ENCODE results near the gene GNAO1. TPM values are rescaled to one million over a fixed set of nuclear protein-coding genes. Genes with fewer than 3 reads are reported as not detected.
A peak's percentile ranks its signal among the peaks of the same experiment; 100 is the strongest.

The GNAO1 gene
- total and polyA plus RNA-seq, 2 of the 13 experiments (the other 11 are each of a cell fraction or from before 2014, with no cell fraction given), result not detected

DNA sequence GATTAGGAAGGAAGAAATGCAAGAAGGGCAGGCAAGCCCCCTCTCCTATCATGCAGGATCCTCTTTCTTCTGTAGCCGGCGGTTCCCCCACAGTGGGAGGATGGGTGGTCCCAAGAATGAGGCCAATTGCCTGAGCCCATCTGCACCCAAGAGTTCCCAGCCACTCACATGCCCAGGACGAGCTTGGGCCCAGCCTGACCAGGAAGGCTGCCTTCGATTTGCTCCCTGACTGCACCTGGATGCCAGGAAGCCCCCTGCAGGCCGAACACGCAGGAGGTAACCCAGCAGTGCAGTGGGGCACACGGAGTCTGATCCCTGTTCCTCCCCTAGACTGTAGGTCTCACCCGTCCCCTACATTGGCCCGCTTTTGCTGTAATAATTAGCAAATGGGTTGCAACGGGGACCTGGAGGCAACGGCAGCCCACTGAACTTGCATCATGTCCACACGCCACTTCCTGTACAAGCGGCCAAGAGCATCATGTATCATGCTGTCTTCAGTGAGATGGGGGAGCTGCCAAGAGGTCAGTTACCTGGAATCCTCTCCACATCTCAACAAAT is 166.6 kb downstream of the GNAO1 start (continued):
- TF ChIP-seq, protein P1, sequence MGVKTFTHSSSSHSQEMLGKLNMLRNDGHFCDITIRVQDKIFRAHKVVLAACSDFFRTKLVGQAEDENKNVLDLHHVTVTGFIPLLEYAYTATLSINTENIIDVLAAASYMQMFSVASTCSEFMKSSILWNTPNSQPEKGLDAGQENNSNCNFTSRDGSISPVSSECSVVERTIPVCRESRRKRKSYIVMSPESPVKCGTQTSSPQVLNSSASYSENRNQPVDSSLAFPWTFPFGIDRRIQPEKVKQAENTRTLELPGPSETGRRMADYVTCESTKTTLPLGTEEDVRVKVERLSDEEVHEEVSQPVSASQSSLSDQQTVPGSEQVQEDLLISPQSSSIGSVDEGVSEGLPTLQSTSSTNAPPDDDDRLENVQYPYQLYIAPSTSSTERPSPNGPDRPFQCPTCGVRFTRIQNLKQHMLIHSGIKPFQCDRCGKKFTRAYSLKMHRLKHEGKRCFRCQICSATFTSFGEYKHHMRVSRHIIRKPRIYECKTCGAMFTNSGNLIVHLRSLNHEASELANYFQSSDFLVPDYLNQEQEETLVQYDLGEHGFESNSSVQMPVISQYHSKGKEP (CRISPR knock-in tag; IDR thresholded peaks at IDR 0.05), result no peak
- TF ChIP-seq TAF1 (CRISPR knock-in tag; IDR thresholded peaks at IDR 0.05) (no peak), TBX2 (CRISPR knock-in tag; IDR thresholded peaks at IDR 0.05; ENCODE audit: borderline replicate concordance) (no peak; the same call in 1 of the 2 replicates), SMARCC2 (IDR thresholded peaks at IDR 0.05) (no peak), NFKBIZ (CRISPR knock-in tag; IDR thresholded peaks at IDR 0.05) (no peak), ZNF510 (CRISPR knock-in tag; IDR thresholded peaks at IDR 0.05; ENCODE audit: low read depth) (no peak), SALL1 (CRISPR knock-in tag; IDR thresholded peaks at IDR 0.05) (0 out of 2 replicates have a peak, but pooled peaks have one; percentile 59), ZMYM4 (CRISPR knock-in tag; IDR thresholded peaks at IDR 0.05) (peak; percentile 83), ONECUT2 (CRISPR knock-in tag; IDR thresholded peaks at IDR 0.05) (no peak), GABPB1 (CRISPR knock-in tag; IDR thresholded peaks at IDR 0.05) (peak; percentile 70), ZNF501 (CRISPR knock-in tag; IDR thresholded peaks at IDR 0.05) (peak; percentile 94), AKAP8 (CRISPR knock-in tag; IDR thresholded peaks at IDR 0.05) (no peak), ZFYVE20 (CRISPR knock-in tag; IDR thresholded peaks at IDR 0.05; ENCODE audit: borderline replicate concordance, low read depth) (no peak), SATB2 (CRISPR knock-in tag; IDR thresholded peaks at IDR 0.05) (no peak), ZNF441 (CRISPR knock-in tag; IDR thresholded peaks at IDR 0.05; ENCODE audit: borderline replicate concordance) (no peak), NFRKB (IDR thresholded peaks at IDR 0.05) (no peak)
- TF ChIP-seq, protein P2, sequence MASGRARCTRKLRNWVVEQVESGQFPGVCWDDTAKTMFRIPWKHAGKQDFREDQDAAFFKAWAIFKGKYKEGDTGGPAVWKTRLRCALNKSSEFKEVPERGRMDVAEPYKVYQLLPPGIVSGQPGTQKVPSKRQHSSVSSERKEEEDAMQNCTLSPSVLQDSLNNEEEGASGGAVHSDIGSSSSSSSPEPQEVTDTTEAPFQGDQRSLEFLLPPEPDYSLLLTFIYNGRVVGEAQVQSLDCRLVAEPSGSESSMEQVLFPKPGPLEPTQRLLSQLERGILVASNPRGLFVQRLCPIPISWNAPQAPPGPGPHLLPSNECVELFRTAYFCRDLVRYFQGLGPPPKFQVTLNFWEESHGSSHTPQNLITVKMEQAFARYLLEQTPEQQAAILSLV (CRISPR knock-in tag; IDR thresholded peaks at IDR 0.05; ENCODE audit: borderline replicate concordance), result no peak
- TF ChIP-seq, protein P3, sequence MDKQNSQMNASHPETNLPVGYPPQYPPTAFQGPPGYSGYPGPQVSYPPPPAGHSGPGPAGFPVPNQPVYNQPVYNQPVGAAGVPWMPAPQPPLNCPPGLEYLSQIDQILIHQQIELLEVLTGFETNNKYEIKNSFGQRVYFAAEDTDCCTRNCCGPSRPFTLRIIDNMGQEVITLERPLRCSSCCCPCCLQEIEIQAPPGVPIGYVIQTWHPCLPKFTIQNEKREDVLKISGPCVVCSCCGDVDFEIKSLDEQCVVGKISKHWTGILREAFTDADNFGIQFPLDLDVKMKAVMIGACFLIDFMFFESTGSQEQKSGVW (CRISPR knock-in tag; IDR thresholded peaks at IDR 0.05; ENCODE audit: borderline replicate concordance), result no peak
- TF ChIP-seq, protein P4, sequence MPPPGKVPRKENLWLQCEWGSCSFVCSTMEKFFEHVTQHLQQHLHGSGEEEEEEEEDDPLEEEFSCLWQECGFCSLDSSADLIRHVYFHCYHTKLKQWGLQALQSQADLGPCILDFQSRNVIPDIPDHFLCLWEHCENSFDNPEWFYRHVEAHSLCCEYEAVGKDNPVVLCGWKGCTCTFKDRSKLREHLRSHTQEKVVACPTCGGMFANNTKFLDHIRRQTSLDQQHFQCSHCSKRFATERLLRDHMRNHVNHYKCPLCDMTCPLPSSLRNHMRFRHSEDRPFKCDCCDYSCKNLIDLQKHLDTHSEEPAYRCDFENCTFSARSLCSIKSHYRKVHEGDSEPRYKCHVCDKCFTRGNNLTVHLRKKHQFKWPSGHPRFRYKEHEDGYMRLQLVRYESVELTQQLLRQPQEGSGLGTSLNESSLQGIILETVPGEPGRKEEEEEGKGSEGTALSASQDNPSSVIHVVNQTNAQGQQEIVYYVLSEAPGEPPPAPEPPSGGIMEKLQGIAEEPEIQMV (CRISPR knock-in tag; IDR thresholded peaks at IDR 0.05; ENCODE audit: low read depth), result 0 out of 2 replicates have a peak, but pooled peaks have one; percentile 47
- TF ChIP-seq, protein P5, sequence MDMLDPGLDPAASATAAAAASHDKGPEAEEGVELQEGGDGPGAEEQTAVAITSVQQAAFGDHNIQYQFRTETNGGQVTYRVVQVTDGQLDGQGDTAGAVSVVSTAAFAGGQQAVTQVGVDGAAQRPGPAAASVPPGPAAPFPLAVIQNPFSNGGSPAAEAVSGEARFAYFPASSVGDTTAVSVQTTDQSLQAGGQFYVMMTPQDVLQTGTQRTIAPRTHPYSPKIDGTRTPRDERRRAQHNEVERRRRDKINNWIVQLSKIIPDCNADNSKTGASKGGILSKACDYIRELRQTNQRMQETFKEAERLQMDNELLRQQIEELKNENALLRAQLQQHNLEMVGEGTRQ (IDR thresholded peaks at IDR 0.05; ENCODE audit: low read depth, low read length), result no peak
- TF ChIP-seq, protein P5 (CRISPR knock-in tag; IDR thresholded peaks at IDR 0.05; ENCODE audit: borderline replicate concordance), result no peak
- TF ChIP-seq, protein P6, sequence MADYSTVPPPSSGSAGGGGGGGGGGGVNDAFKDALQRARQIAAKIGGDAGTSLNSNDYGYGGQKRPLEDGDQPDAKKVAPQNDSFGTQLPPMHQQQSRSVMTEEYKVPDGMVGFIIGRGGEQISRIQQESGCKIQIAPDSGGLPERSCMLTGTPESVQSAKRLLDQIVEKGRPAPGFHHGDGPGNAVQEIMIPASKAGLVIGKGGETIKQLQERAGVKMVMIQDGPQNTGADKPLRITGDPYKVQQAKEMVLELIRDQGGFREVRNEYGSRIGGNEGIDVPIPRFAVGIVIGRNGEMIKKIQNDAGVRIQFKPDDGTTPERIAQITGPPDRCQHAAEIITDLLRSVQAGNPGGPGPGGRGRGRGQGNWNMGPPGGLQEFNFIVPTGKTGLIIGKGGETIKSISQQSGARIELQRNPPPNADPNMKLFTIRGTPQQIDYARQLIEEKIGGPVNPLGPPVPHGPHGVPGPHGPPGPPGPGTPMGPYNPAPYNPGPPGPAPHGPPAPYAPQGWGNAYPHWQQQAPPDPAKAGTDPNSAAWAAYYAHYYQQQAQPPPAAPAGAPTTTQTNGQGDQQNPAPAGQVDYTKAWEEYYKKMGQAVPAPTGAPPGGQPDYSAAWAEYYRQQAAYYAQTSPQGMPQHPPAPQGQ (CRISPR knock-in tag; IDR thresholded peaks at IDR 0.05; ENCODE audit: borderline replicate concordance), result no peak

Data from HepG2 (cell line).